HepG2 (cell line): Measurements from ENCODE around the gene TCTA.

Experiments
- FOSL2 ChIP-seq: sonication (generic); formaldehyde crosslinking; IDR thresholded peaks from 2 replicates; pipeline ENCODE4 v1.4.0; 2020; ENCODE audit warnings: missing genetic modification reagents
- IRF2 ChIP-seq: IDR thresholded peaks from 2 replicates; pipeline ENCODE4 v1.6.1; 2018; ENCODE audit warnings: missing genetic modification reagents, missing compliant biosample characterization
- MED13 ChIP-seq: sonication (generic); formaldehyde crosslinking; IDR thresholded peaks from 2 replicates; pipeline ENCODE4 v1.5.0; 2020; ENCODE audit warnings: missing genetic modification reagents
- MTF2 ChIP-seq: sonication (generic); formaldehyde crosslinking; IDR thresholded peaks from 2 replicates; pipeline ENCODE4 v1.5.0; 2020; ENCODE audit warnings: missing genetic modification reagents, borderline replicate concordance
- POLR2AphosphoS2 ChIP-seq: IDR thresholded peaks from 2 replicates; pipeline ENCODE4 v1.6.1; 2011; ENCODE audit warnings: low read depth, low read length, improper control_type of control experiment
- TARDBP ChIP-seq: sonication (generic); formaldehyde crosslinking; IDR thresholded peaks from 2 replicates; pipeline ENCODE4 v1.8.0; 2022; ENCODE audit warnings: mild to moderate bottlenecking, missing genetic modification reagents
- ZNF121 ChIP-seq: sonication (generic); formaldehyde crosslinking; IDR thresholded peaks from 2 replicates; pipeline ENCODE4 v1.5.0; 2020; ENCODE audit warnings: mild to moderate bottlenecking, missing genetic modification reagents
- ZNF709 ChIP-seq: sonication (generic); formaldehyde crosslinking; IDR thresholded peaks from 2 replicates; pipeline ENCODE4 v1.5.0; 2020; ENCODE audit warnings: mild to moderate bottlenecking, missing genetic modification reagents
- ZNF780A ChIP-seq: sonication (generic); formaldehyde crosslinking; IDR thresholded peaks from 2 replicates; pipeline ENCODE4 v1.8.0; 2022; ENCODE audit warnings: mild to moderate bottlenecking, missing genetic modification reagents, moderate library complexity
- TF ChIP-seq, protein P1 (sequence below): sonication (generic); formaldehyde crosslinking; IDR thresholded peaks from 2 replicates; pipeline ENCODE4 v1.4.0; 2020; ENCODE audit warnings: missing genetic modification reagents, borderline replicate concordance

GRCh38 chr3:49428752-49429080 is 16.5 kb downstream of the TCTA start:
- no peak for TF ChIP-seq TARDBP (CRISPR knock-in tag)
- TF ChIP-seq ZNF709 (CRISPR knock-in tag), result no peak
- no peak for TF ChIP-seq FOSL2 (CRISPR knock-in tag)
- TF ChIP-seq MED13, result no peak
- no peak for TF ChIP-seq ZNF121 (CRISPR knock-in tag)
- no peak for TF ChIP-seq MTF2 (CRISPR knock-in tag)
- no peak for TF ChIP-seq POLR2AphosphoS2
- TF ChIP-seq ZNF780A, result no peak
- no peak for TF ChIP-seq IRF2
- TF ChIP-seq, protein P1, sequence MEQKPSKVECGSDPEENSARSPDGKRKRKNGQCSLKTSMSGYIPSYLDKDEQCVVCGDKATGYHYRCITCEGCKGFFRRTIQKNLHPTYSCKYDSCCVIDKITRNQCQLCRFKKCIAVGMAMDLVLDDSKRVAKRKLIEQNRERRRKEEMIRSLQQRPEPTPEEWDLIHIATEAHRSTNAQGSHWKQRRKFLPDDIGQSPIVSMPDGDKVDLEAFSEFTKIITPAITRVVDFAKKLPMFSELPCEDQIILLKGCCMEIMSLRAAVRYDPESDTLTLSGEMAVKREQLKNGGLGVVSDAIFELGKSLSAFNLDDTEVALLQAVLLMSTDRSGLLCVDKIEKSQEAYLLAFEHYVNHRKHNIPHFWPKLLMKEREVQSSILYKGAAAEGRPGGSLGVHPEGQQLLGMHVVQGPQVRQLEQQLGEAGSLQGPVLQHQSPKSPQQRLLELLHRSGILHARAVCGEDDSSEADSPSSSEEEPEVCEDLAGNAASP (CRISPR knock-in tag), result no peak
